ENCODE measurements around the gene C21orf58.

DNA sequence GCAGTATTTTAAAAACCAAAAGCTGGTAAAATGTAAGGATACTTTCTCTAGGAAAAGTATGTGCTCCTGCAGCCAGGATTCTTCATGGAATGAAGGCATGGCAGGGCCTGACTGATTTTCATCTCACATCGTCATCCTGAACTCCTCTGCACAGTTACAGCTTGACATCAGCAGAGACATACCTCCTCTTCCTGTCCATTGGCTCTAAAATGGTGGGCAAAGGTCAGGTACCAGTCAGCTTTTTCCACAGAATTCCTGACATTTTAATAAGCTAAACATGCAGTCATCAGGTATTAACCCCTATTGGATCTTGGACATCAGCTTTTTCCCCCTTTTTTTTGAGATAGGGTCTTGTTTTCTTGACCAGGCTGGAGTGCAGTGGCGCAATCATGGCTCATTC lies 6.1 kb upstream of the C21orf58 start:
- TF ChIP-seq, protein P1, sequence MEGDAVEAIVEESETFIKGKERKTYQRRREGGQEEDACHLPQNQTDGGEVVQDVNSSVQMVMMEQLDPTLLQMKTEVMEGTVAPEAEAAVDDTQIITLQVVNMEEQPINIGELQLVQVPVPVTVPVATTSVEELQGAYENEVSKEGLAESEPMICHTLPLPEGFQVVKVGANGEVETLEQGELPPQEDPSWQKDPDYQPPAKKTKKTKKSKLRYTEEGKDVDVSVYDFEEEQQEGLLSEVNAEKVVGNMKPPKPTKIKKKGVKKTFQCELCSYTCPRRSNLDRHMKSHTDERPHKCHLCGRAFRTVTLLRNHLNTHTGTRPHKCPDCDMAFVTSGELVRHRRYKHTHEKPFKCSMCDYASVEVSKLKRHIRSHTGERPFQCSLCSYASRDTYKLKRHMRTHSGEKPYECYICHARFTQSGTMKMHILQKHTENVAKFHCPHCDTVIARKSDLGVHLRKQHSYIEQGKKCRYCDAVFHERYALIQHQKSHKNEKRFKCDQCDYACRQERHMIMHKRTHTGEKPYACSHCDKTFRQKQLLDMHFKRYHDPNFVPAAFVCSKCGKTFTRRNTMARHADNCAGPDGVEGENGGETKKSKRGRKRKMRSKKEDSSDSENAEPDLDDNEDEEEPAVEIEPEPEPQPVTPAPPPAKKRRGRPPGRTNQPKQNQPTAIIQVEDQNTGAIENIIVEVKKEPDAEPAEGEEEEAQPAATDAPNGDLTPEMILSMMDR (IDR thresholded peaks at IDR 0.05; ENCODE audit: low read length) = no peak
- no peak for TF ChIP-seq EZH2 (IDR thresholded peaks at IDR 0.05; ENCODE audit: borderline replicate concordance, low read length)

Measured in OCI-LY1 (cell line).